Tibial nerve (tissue), 3 donors: ENCODE measurements around the gene RANBP3.
"Not testable (repeated sequence)": the region's sequence is repeated elsewhere in the genome, so short reads cannot be mapped to it uniquely, and the experiment has no call there.

Experiments
- CTCF ChIP-seq, 5 experiments: fragments of 200-600 bp in 3 of 5; fragments of 450-650 bp in 2 of 5; sonication (generic) in 3 of 5; IDR thresholded peaks; one replicate each; pipeline ENCODE4 v1.5.1; 2016 to 2019; ENCODE audit warnings: antibody characterized with exemption in 5 of 5, mild to moderate bottlenecking in 3 of 5, moderate library complexity in 2 of 5
- POLR2A ChIP-seq, 2 donors: fragments of 450-650 bp; IDR thresholded peaks; one replicate each; pipeline ENCODE4 v1.6.1; 2017; ENCODE audit warnings: antibody characterized with exemption in 2 of 2, mild to moderate bottlenecking in 2 of 2, moderate library complexity in 2 of 2

- TF ChIP-seq POLR2A, CTCF (IDR thresholded peaks at IDR 0.05): not testable (repeated sequence)
Measured at GRCh38 chr19:5961641-5961968, 16.3 kb downstream of the RANBP3 start.
